ENCODE results near the gene BCAT1.

The BCAT1 gene

DNA sequence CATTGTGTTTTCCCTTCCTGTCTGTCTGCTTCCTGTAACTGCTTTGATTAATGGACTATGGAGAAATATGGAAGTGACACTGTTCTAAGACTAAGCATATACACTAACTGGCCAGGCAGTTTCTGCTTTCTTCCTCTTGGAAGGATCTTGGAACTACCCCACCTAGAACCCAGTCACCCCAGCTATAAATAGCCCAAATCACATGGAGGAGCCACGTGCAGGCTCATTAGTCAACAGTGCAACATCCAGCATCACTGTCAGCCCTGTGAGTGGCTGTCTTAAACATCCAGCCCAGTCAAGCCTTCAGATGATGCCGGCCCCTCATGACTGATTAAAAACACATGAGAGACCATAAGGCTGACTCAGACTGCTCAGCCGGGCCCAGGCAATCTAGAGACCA lies 39.2 kb downstream of the BCAT1 start:
- in situ Hi-C loops (cut with MboI; ENCODE audit: low sequenced_read_pairs): no loop called here
- H3K9me3 ChIP-seq: no peaks in the 10 kb centered on the region; the same call in 1 of the 2 replicates
- no peak overlapping the region for H3K4me3 ChIP-seq
- DNase-seq (ENCODE audit: low spot score in 2 of 2): no peak
- H3K27me3 ChIP-seq (ENCODE audit: low read depth): no peaks in the 10 kb centered on the region
- H3K36me3 ChIP-seq (replicated peaks): peaks cover 16% of the 10 kb centered on the region
- H3K4me1 ChIP-seq: peaks cover 23% of the 10 kb centered on the region

DNA sequence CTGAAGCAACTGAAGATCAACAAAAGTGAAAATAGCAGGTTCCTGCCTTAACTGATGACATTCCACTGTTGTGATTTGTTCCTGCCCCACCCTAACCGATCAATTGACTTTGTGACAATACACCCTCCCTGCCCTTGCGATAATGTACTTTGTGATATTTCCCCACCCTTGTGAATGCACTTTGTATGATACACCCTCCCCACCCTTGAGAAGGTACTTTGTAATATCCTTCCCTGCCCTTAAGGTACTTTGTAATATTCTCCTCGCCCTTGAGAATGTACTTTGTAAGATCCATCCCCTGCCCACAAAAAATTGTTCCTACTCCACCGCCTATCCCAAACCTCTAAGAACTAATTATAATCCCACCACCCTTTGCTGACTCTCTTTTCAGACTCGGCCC lies 41.4 kb downstream of the BCAT1 start:
- H3K4me3 ChIP-seq: no peak overlapping the region
- H3K27me3 ChIP-seq (ENCODE audit: low read depth): no peaks in the 10 kb centered on the region
- H3K4me1 ChIP-seq: peaks cover 29% of the 10 kb centered on the region
- H3K36me3 ChIP-seq (replicated peaks): peaks cover 16% of the 10 kb centered on the region
- in situ Hi-C loops (cut with MboI; ENCODE audit: low sequenced_read_pairs): no loop called here
- DNase-seq (ENCODE audit: low spot score in 2 of 2): no peak
- H3K9me3 ChIP-seq: no peaks in the 10 kb centered on the region; the same call in 1 of the 2 replicates

DNA sequence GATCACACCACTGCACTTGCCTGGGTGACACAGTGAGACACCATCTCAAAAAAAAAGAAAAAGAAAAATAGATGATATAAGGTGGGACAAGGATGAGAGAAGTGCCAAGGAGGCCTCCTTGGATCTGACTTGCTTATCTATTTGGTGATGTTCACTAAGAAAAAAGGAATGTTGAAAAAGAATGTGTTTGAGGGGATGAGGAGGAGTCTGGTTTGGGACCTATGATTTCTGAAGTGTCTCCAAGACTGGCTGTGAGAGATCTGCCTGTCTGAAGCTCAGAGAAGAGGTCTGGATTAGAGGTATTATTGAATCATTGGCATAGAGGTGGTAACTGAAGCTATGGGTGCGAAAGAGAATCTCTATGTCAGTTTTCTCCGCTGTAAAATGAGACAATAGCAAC lies 42.8 kb downstream of the BCAT1 start:
- H3K4me1 ChIP-seq: peaks cover 29% of the 10 kb centered on the region
- no peak overlapping the region for H3K4me3 ChIP-seq
- no peak for DNase-seq (ENCODE audit: low spot score in 2 of 2)
- H3K36me3 ChIP-seq (replicated peaks): peaks cover 16% of the 10 kb centered on the region
- H3K27me3 ChIP-seq (ENCODE audit: low read depth): no peaks in the 10 kb centered on the region
- no peaks in the 10 kb centered on the region; the same call in 1 of the 2 replicates for H3K9me3 ChIP-seq
- in situ Hi-C loops (cut with MboI; ENCODE audit: low sequenced_read_pairs): no loop called here

DNA sequence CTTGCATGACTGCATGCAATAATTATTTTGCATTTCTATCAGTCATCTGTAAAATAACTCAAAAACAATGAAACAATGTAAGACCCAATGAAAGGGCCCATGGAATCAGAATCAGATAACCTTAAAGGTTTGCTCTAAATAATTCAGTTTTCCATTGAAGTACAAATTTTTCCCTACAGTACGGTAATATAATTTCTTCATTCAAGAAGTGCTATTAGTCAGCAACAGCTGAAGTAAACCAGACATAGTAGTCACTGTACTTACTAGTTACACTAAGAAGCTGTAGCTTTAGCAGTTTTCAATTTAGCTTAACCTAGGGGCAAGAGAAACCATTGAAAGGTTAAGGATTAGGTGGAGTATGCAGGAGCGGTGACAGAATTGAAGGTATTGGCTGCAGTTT lies 43.5 kb downstream of the BCAT1 start:
- Histone ChIP-seq H3K9me3 (no peaks in the 10 kb centered on the region; the same call in 1 of the 2 replicates), H3K4me3 (no peak overlapping the region), H3K4me1 (peaks cover 29% of the 10 kb centered on the region), H3K27me3 (ENCODE audit: low read depth) (no peaks in the 10 kb centered on the region), H3K36me3 (replicated peaks) (peaks cover 16% of the 10 kb centered on the region)
- DNase-seq (ENCODE audit: low spot score in 2 of 2): peak in 1 of 2 experiments; percentile 90
- in situ Hi-C loops (cut with MboI; ENCODE audit: low sequenced_read_pairs): no loop called here

DNA sequence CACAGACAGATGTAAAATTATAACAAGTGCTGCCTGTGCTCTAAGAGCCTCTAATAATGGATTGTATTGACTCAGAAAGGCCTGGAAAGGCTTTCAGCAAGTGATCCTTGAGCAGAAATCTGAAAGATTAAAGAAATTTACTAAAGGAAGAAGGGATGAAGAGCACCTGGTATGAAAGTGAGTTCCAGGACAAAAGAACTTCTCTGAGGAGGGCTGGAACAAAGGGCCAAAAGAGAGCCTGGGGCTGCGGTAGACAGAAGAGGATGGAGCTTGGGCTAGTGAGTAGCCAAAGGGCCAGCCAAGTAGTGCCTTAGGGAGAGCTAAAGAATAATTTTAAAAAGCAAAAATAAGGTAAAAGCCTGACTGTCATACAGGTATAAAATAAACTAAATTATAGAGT lies 44.0 kb downstream of the BCAT1 start:
- H3K9me3 ChIP-seq: no peaks in the 10 kb centered on the region; the same call in 1 of the 2 replicates
- in situ Hi-C loops (cut with MboI; ENCODE audit: low sequenced_read_pairs): no loop called here
- peak; percentile 80 to 86 for DNase-seq (ENCODE audit: low spot score in 2 of 2)
- H3K4me3 ChIP-seq: no peak overlapping the region
- peaks cover 29% of the 10 kb centered on the region for H3K4me1 ChIP-seq
- H3K36me3 ChIP-seq (replicated peaks): peaks cover 16% of the 10 kb centered on the region
- H3K27me3 ChIP-seq (ENCODE audit: low read depth): no peaks in the 10 kb centered on the region

DNA sequence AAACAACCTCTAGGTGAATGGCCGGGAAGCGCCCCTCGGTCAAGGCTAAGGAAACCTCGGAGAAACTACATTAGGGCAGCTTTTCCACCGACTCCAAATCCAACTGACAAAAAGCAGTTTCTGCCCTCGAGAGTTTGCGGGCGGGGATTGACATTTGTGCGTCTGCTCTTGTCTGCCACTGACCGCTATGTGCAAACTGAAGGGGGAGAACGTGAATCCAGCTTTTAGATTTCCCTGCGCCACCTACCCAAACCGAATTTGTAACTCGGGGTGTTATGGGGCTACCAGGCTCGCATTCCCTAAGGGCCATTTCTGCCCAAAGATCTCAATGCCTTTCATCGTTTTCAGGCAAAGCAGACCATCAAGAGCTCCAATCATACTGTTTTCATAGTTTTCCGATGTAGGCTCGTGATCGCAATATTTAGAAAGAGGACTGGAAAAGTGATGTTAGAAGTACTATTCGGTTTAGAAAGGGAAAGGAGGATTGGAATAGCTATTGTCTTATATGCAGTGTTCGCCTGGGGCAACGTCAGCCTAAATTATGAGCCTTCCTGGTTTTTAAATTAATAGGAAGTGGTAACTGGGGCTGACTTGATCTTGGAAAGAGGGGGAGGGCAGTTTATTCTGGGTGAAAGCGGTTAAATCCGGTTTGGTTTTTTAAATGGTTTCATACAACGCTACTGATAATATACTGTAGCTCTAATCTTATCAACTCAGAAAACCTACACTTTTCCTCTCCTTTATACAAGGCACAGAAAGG lies 45.4 kb downstream of the BCAT1 start:
- no peak for DNase-seq (ENCODE audit: low spot score in 2 of 2)
- no peak overlapping the region for H3K4me3 ChIP-seq

DNA sequence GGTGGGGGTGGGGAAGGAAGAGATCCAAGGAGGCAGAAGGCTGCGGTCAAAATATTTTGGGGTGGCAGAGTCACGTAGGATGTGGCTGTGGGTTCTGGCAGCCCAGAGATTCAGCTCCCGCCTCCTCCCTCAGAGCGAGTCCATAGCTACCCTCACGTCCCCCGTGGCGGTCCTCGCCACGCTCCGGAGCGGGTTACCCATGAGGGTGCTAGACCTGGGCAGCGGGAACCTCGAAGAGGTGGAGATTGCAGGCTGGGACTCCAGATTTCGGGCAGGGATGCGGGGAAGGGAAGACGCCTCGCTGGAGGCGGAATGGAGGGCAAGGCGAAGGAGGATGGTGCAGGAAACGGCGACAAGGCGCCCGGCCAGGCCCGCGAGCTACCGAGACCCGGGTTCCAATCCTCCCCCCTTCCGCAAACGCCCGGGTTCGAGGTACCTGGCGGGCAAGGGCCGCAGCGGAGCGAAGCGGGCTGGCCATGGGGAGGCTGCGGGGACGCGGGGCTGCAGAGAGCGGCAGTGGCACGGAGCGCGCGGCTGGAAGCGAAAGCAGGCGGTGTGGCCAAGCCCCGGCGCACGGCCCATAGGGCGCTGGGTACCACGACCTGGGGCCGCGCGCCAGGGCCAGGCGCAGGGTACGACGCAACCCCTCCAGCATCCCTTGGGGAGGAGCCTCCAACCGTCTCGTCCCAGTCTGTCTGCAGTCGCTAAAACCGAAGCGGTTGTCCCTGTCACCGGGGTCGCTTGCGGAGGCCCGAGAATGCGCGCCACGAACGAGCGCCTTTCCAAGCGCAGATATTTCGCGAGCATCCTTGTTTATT lies 46.2 kb downstream of the BCAT1 start:
- Histone ChIP-seq H3K4me3 (no peak overlapping the region), H3K27me3 (ENCODE audit: low read depth) (no peaks in the 10 kb centered on the region), H3K36me3 (replicated peaks) (no peaks in the 10 kb centered on the region), H3K4me1 (peaks cover 29% of the 10 kb centered on the region), H3K9me3 (no peaks in the 10 kb centered on the region)
- in situ Hi-C loops (cut with MboI; ENCODE audit: low sequenced_read_pairs): no loop called here
- DNase-seq (ENCODE audit: low spot score in 2 of 2): no peak

More for the DNA sequence above, 45.4 kb downstream of the BCAT1 start:
- peaks cover 4% of the 10 kb centered on the region for H3K36me3 ChIP-seq (replicated peaks)
- in situ Hi-C loops (cut with MboI; ENCODE audit: low sequenced_read_pairs): no loop called here
- no peaks in the 10 kb centered on the region; the same call in 1 of the 2 replicates for H3K9me3 ChIP-seq
- peaks cover 29% of the 10 kb centered on the region for H3K4me1 ChIP-seq
- no peaks in the 10 kb centered on the region for H3K27me3 ChIP-seq (ENCODE audit: low read depth)

DNA sequence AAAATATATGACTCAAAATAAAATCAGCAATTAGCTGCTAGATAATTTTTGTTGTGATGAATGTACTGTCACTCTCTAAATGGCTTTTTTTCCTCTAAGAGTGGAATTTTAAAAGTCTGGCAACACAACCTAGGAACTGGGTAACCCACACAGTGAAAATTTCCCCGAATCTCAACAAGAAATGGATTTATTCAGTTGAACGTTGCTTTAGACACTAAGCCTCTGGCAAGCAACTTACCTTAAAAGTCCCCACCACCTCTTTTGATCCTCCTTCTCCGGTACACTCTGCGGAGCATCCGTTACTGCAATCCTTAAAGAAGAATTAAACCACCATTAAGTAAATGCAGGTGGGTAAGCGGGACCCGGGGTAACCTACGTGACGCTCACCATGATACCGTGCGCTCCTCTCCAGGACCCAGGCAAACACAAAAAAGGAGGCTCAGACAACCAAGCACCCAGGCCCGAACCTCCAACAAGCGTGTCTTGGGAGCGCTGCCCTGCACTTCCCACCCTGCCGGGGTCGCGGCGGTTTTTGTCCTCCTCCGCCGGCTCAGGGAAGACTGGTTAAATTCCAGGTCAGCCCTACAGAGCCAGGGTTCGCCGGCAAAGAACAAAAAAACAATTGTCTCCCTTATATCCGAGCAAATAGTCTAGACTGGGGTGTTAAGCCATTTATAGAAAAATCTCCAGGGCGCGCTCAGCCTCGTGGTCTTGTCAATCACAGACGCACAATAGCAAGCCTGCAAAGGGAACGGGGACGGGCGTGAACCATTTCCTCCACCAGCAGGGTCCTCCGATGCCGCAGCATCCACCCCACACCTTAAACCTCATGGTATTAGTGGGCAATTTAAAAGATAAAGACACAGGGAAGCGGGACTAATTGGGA lies 47.1 kb downstream of the BCAT1 start:
- Histone ChIP-seq H3K4me1 (peaks cover 26% of the 10 kb centered on the region), H3K27me3 (ENCODE audit: low read depth) (no peaks in the 10 kb centered on the region), H3K4me3 (no peak overlapping the region), H3K36me3 (replicated peaks) (no peaks in the 10 kb centered on the region), H3K9me3 (no peaks in the 10 kb centered on the region)
- no peak for DNase-seq (ENCODE audit: low spot score in 2 of 2)
- in situ Hi-C loops (cut with MboI; ENCODE audit: low sequenced_read_pairs): no loop called here

DNA sequence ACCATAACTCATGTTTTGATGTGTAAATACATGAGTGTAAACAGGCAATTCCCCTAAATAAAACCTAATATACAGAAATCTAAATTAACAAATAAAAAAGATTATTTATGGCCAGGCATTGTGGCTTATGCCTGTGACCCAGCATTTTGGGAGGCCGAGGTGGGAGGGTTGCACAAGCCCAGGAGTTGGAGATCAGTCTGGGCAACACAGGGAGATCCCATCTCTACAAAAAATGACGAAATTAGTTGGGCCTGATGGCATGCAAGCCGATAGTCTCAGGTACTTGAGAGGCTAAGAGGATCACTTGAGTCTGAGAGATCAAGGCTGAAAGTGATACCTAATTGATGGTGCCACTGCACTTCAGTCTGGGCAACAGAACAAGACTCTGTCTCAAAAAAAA lies 48.7 kb downstream of the BCAT1 start:
- in situ Hi-C loops (cut with MboI; ENCODE audit: low sequenced_read_pairs): no loop called here
- Histone ChIP-seq H3K9me3 (no peaks in the 10 kb centered on the region), H3K27me3 (ENCODE audit: low read depth) (no peaks in the 10 kb centered on the region), H3K36me3 (replicated peaks) (no peaks in the 10 kb centered on the region), H3K4me3 (no peak overlapping the region), H3K4me1 (peaks cover 10% of the 10 kb centered on the region)
- no peak for DNase-seq (ENCODE audit: low spot score in 2 of 2)

DNA sequence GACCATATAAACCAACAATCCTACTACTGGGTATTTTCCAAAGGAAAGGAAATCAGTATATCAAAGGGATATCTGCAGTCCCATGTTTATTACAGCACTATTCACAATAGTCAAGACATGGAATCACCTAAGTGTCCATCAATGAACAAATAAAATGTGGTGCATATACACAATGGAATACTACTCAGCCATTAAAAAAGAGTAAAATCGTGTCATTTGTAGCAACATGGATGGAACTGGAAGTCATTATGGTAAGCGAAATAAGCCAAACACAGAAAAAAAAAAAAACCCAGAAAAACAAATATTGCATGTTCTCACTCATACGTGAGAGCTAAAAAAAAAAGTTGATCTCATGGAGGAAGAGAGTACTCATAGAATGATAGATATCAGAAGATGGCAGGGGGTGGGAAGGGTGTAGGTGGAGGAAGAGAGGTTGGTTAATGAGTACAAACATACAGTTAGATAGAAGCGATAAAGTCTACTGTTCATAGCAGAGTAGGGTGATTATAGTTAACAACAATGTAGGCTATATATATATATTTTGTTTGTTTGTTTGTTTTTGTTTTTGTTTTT lies 49.3 kb downstream of the BCAT1 start:
- Histone ChIP-seq H3K4me1 (peaks cover 6% of the 10 kb centered on the region), H3K4me3 (no peak overlapping the region), H3K36me3 (replicated peaks) (peaks cover 1% of the 10 kb centered on the region; the same call in 1 of the 2 replicates), H3K27me3 (ENCODE audit: low read depth) (no peaks in the 10 kb centered on the region), H3K9me3 (no peaks in the 10 kb centered on the region)
- in situ Hi-C loops (cut with MboI; ENCODE audit: low sequenced_read_pairs): no loop called here
- no peak for DNase-seq (ENCODE audit: low spot score in 2 of 2)

DNA sequence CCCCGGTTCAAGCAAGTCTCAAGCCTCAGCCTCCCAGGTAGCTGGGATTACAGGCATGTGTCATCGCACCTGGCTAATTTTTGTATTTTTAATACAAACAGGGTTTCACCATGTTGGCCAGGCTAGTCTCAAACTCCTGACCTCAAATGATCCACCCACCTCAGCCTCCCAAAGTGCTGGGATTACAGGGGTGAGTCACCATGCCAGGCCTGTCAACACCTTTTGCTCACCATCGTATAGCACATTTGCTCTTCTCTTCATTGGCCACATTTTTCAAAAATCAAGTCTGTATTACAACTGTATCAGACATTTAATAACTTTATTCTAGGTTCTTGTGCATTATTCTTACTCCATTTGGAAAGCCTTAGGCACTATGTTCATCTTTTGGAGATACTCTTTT lies 50.3 kb downstream of the BCAT1 start:
- Histone ChIP-seq H3K4me1 (no peaks in the 10 kb centered on the region; the same call in none of the 2 replicates), H3K4me3 (no peak overlapping the region), H3K27me3 (ENCODE audit: low read depth) (no peaks in the 10 kb centered on the region), H3K36me3 (replicated peaks) (peaks cover 11% of the 10 kb centered on the region), H3K9me3 (no peaks in the 10 kb centered on the region)
- in situ Hi-C loops (cut with MboI; ENCODE audit: low sequenced_read_pairs): no loop called here
- no peak for DNase-seq (ENCODE audit: low spot score in 2 of 2)

DNA sequence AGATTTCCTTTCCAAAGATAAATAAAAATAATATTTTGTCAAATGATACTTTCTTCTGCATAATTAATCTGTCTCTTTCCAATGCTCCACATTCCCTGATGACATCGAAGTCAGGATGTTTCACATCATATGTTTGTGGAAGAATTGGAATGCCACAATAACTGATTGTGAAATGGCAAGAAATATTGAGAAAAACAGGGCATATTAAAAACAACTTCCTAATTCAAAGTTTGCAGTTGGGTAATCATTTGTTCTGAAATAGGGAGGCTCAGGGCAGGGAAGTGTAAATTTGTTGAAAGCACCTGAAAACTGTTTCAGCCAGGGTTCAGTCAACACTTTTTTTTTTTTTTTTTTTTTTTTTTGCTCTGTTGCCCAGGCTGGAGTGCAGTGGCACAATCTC lies 50.7 kb downstream of the BCAT1 start:
- H3K36me3 ChIP-seq (replicated peaks): peaks cover 15% of the 10 kb centered on the region
- in situ Hi-C loops (cut with MboI; ENCODE audit: low sequenced_read_pairs): no loop called here
- H3K4me3 ChIP-seq: no peak overlapping the region
- no peaks in the 10 kb centered on the region; the same call in 1 of the 2 replicates for H3K4me1 ChIP-seq
- DNase-seq (ENCODE audit: low spot score in 2 of 2): no peak
- no peaks in the 10 kb centered on the region for H3K9me3 ChIP-seq
- no peaks in the 10 kb centered on the region for H3K27me3 ChIP-seq (ENCODE audit: low read depth)

DNA sequence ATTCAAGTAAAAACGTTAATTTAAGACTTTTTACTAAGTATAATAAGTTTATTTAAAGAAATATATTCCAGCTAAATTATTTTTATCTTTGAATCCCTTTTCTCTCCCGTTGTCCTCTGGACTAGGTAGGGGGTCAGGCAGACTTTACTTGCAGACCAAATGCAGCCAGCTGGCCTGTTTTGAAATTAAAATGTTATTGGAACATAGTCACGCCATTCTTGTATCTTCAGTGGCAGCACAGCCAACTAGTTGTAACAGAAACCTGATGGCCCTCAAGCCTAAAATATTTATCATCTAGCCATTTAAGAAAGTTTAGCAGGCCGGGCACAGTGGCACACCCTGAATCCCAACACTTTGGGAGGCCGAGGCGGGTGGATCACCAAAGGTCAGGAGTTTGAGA lies 52.7 kb downstream of the BCAT1 start:
- Histone ChIP-seq H3K4me3 (no peak overlapping the region), H3K27me3 (ENCODE audit: low read depth) (no peaks in the 10 kb centered on the region), H3K36me3 (replicated peaks) (peaks cover 23% of the 10 kb centered on the region), H3K4me1 (no peaks in the 10 kb centered on the region; the same call in 1 of the 2 replicates), H3K9me3 (no peaks in the 10 kb centered on the region)
- no peak for DNase-seq (ENCODE audit: low spot score in 2 of 2)
- in situ Hi-C loops (cut with MboI; ENCODE audit: low sequenced_read_pairs): no loop called here

All from HAP-1 (cell line).